ENCODE results near the gene CNKSR3.

The CNKSR3 gene

DNA sequence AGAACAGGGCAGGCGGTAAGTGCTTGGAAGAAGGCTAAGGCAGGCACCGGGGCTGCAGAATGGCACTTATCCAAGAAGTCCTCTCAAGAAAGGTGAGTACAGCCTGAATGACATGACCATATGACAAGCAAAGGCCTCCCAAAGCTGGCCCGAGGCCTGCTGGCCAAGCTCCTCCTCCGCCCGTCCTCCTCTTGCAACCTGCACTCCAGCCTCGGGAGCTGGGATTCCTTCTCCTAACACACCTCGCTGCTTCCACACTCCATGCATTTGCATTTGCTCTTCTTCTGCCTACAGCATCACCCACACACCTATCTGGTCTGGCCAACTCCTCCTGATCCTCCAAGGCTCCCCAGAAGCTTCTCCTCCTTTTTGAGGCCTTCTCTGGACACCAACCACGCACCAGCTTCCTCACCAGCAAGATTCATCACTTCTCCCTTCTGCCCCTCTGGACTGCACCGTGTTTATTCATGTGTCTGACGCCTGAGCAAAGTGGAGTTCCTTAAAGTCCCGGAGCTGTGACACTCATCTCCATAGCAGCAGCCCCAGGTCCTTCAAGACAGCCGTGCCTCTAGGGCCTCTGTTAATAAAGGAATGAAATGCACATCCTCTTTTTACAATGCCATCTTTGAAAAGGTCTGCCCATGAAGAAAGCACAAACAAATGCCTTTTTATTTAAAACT lies 32.3 kb downstream of the CNKSR3 start:
- Histone ChIP-seq H3K4me2 (ENCODE audit: low read length) (no peak overlapping the region), H3K4me3 (ENCODE audit: low read length) (no peak overlapping the region), H3K79me2 (ENCODE audit: low read length) (no peaks in the 10 kb centered on the region), H4K20me1 (ENCODE audit: insufficient read depth, low read length) (no peaks in the 10 kb centered on the region), H3K9me3 (ENCODE audit: insufficient read depth, low read length) (no peaks in the 10 kb centered on the region), H2AFZ (ENCODE audit: low read depth, low read length) (no peak overlapping the region), H3K27me3 (ENCODE audit: low read depth, low read length) (no peaks in the 10 kb centered on the region), H3K36me3 (replicated peaks; ENCODE audit: low read depth, low read length) (no peaks in the 10 kb centered on the region), H3K4me1 (ENCODE audit: low read length) (no peaks in the 10 kb centered on the region), H3K27ac (ENCODE audit: low read length) (no peak overlapping the region), H3K9ac (ENCODE audit: low read length) (no peak overlapping the region)
- TF ChIP-seq EZH2phosphoT487 (IDR thresholded peaks at IDR 0.05; ENCODE audit: low read depth): no peak
- TF ChIP-seq, protein P1, sequence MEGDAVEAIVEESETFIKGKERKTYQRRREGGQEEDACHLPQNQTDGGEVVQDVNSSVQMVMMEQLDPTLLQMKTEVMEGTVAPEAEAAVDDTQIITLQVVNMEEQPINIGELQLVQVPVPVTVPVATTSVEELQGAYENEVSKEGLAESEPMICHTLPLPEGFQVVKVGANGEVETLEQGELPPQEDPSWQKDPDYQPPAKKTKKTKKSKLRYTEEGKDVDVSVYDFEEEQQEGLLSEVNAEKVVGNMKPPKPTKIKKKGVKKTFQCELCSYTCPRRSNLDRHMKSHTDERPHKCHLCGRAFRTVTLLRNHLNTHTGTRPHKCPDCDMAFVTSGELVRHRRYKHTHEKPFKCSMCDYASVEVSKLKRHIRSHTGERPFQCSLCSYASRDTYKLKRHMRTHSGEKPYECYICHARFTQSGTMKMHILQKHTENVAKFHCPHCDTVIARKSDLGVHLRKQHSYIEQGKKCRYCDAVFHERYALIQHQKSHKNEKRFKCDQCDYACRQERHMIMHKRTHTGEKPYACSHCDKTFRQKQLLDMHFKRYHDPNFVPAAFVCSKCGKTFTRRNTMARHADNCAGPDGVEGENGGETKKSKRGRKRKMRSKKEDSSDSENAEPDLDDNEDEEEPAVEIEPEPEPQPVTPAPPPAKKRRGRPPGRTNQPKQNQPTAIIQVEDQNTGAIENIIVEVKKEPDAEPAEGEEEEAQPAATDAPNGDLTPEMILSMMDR (IDR thresholded peaks at IDR 0.05; ENCODE audit: low read depth, low read length): no peak

DNA sequence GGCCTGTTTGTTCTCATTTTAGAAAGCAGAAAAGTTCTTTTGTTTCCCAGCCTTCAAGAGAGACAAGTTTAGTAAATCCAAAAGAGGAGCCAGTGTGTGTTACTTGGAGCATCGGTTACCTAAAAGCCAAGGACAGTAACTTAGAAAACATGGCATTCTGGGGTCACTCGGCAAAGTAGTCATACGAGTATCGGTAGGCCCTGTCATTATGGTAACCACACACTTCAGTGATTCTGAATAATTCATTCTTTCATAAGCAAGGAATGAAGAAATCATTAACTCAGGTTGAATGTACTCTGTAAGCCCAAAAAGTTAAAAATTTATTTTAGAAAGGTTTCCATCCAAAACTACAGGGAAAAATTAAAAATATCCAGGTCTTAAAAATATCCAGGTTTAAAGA lies 34.0 kb downstream of the CNKSR3 start:
- Histone ChIP-seq H3K4me3 (ENCODE audit: low read length) (no peak overlapping the region), H3K27me3 (ENCODE audit: low read depth, low read length) (no peaks in the 10 kb centered on the region), H2AFZ (ENCODE audit: low read depth, low read length) (no peak overlapping the region), H3K4me1 (ENCODE audit: low read length) (no peaks in the 10 kb centered on the region), H3K4me2 (ENCODE audit: low read length) (no peak overlapping the region), H3K9ac (ENCODE audit: low read length) (no peak overlapping the region), H3K79me2 (ENCODE audit: low read length) (no peaks in the 10 kb centered on the region), H3K27ac (ENCODE audit: low read length) (no peak overlapping the region), H4K20me1 (ENCODE audit: insufficient read depth, low read length) (no peaks in the 10 kb centered on the region), H3K9me3 (ENCODE audit: insufficient read depth, low read length) (no peaks in the 10 kb centered on the region), H3K36me3 (replicated peaks; ENCODE audit: low read depth, low read length) (no peaks in the 10 kb centered on the region)
- TF ChIP-seq EZH2phosphoT487 (IDR thresholded peaks at IDR 0.05; ENCODE audit: low read depth): no peak
- TF ChIP-seq, protein P1 (IDR thresholded peaks at IDR 0.05; ENCODE audit: low read depth, low read length): no peak

DNA sequence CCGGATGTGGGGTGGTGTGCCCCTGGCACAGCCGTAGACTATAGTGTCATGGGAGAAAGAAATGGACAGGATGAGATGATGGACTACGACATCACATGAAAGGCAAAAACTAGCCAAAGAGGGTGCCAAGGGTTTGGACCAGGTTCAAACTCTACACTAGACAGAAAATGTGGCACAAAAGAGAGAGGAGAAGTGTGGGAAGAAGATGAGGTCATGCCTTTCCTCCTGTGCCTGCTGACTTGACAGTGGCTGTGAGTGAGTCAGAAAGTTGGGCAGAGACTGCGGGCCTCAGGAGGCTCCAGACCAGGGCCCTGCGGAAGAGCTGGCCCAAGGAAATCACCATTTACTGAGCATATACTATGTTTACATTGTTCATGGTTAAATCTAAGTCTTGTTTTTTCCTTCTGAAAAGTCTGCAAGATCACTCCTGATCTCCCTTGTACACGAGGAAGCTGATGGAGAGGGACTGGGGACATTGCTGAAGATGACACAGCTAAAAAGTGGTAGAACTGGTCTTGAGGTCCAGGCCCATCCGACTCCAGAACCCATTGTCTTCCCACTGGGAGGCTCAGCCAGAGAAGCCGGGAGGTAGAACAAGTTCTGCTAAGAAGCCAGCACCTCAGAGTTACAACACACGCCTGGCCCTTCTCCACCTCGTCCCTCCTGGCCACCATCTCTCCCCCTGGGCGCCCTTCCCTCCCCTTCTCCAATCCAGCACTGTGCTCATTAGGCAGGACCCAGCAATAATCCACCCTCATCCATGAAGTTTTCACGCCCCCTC lies 35.6 kb downstream of the CNKSR3 start:
- Histone ChIP-seq H3K36me3 (replicated peaks; ENCODE audit: low read depth, low read length) (no peaks in the 10 kb centered on the region), H3K4me2 (ENCODE audit: low read length) (no peak overlapping the region), H3K4me1 (ENCODE audit: low read length) (no peaks in the 10 kb centered on the region), H3K27me3 (ENCODE audit: low read depth, low read length) (no peaks in the 10 kb centered on the region), H4K20me1 (ENCODE audit: insufficient read depth, low read length) (no peaks in the 10 kb centered on the region), H3K27ac (ENCODE audit: low read length) (no peak overlapping the region), H2AFZ (ENCODE audit: low read depth, low read length) (no peak overlapping the region), H3K79me2 (ENCODE audit: low read length) (no peaks in the 10 kb centered on the region), H3K9ac (ENCODE audit: low read length) (no peak overlapping the region), H3K4me3 (ENCODE audit: low read length) (no peak overlapping the region), H3K9me3 (ENCODE audit: insufficient read depth, low read length) (0 out of 2 replicates have a peak, but pooled peaks cover 5% of the 10 kb centered on the region)
- TF ChIP-seq, protein P1 (IDR thresholded peaks at IDR 0.05; ENCODE audit: low read depth, low read length): no peak
- TF ChIP-seq EZH2phosphoT487 (IDR thresholded peaks at IDR 0.05; ENCODE audit: low read depth): no peak

DNA sequence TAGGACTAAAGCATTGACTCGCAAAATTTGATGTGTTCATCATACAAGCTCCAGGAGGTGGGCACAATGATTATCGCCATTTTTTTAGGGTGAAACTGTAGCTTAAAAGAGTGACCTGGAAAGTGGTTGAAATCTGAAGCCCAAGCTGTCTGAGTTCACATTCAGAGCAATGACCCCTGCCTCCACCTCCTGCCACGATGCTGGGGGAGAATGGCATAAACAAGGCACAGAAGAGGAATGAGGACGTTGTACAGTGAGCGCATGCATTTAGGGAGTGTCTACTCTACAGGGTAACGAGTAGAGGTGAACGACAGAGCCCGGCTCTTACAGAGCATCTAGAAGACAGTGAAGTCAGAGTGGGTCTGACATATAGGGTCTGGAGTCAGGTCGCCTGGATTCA lies 37.2 kb downstream of the CNKSR3 start:
- H2AFZ ChIP-seq (ENCODE audit: low read depth, low read length): no peak overlapping the region
- H3K4me3 ChIP-seq (ENCODE audit: low read length): no peak overlapping the region
- no peaks in the 10 kb centered on the region for H3K79me2 ChIP-seq (ENCODE audit: low read length)
- no peaks in the 10 kb centered on the region for H3K27me3 ChIP-seq (ENCODE audit: low read depth, low read length)
- H3K4me1 ChIP-seq (ENCODE audit: low read length): no peaks in the 10 kb centered on the region
- no peak overlapping the region for H3K9ac ChIP-seq (ENCODE audit: low read length)
- no peaks in the 10 kb centered on the region for H4K20me1 ChIP-seq (ENCODE audit: insufficient read depth, low read length)
- 0 out of 2 replicates have a peak, but pooled peaks cover 5% of the 10 kb centered on the region for H3K9me3 ChIP-seq (ENCODE audit: insufficient read depth, low read length)
- H3K27ac ChIP-seq (ENCODE audit: low read length): no peak overlapping the region
- TF ChIP-seq EZH2phosphoT487 (IDR thresholded peaks at IDR 0.05; ENCODE audit: low read depth): no peak
- TF ChIP-seq, protein P1 (IDR thresholded peaks at IDR 0.05; ENCODE audit: low read depth, low read length): no peak
- no peaks in the 10 kb centered on the region for H3K36me3 ChIP-seq (replicated peaks; ENCODE audit: low read depth, low read length)
- no peak overlapping the region for H3K4me2 ChIP-seq (ENCODE audit: low read length)

Measured in OCI-LY3 (cell line).